Neural progenitor cell (in vitro differentiated cells): ENCODE results near the gene GFOD1. TPM values are rescaled to one million over a fixed set of nuclear protein-coding genes. Genes with fewer than 3 reads are reported as not detected.

ENCODE experiments used
- DNase-seq: peaks from one replicate; pipeline ENCODE4 v3.0.0-alpha.2; 2016; ENCODE audit warnings: low spot score
- H2AFZ ChIP-seq: fragments of 200-600 bp; sonication (generic); replicated peaks from 2 replicates; pipeline ENCODE4 v1.6.1; 2016; ENCODE audit warnings: antibody characterized with exemption
- H3F3A ChIP-seq: fragments of 200-600 bp; sonication (generic); 2 replicates; pipeline ENCODE4 v1.6.1; 2016; ENCODE audit warnings: antibody characterized with exemption, low read depth
- H3K27ac ChIP-seq: fragments of 200-600 bp; sonication (generic); 2 replicates; pipeline ENCODE4 v1.5.1; 2016; ENCODE audit warnings: mild to moderate bottlenecking
- H3K27me3 ChIP-seq: fragments of 200-600 bp; sonication (generic); 2 replicates; pipeline ENCODE4 v1.6.1; 2016; ENCODE audit warnings: mild to moderate bottlenecking, moderate library complexity
- H3K36me3 ChIP-seq: fragments of 200-600 bp; sonication (generic); 2 replicates; pipeline ENCODE4 v1.5.1; 2016
- H3K4me1 ChIP-seq: fragments of 200-600 bp; sonication (generic); 2 replicates; pipeline ENCODE4 v1.6.1; 2016; ENCODE audit warnings: mixed run types
- H3K4me2 ChIP-seq: fragments of 200-600 bp; sonication (generic); 2 replicates; pipeline ENCODE4 v1.6.1; 2016
- H3K4me3 ChIP-seq: fragments of 200-600 bp; sonication (generic); 2 replicates; pipeline ENCODE4 v1.5.1; 2016
- H3K79me2 ChIP-seq: fragments of 200-600 bp; sonication (generic); 2 replicates; pipeline ENCODE4 v1.6.1; 2016; ENCODE audit warnings: low read depth
- H3K9ac ChIP-seq: fragments of 200-600 bp; sonication (generic); 2 replicates; pipeline ENCODE4 v1.6.1; 2016
- H3K9me3 ChIP-seq: fragments of 200-600 bp; sonication (generic); 2 replicates; pipeline ENCODE4 v1.5.1; 2016; ENCODE audit warnings: low read depth
- H4K20me1 ChIP-seq: fragments of 200-600 bp; sonication (generic); 2 replicates; pipeline ENCODE4 v1.6.1; 2016; ENCODE audit warnings: low read depth
- H3K27ac Mint-ChIP-seq: 3 replicates; pipeline ENCODE4 v1.8.0; 2021; ENCODE audit warnings: mixed read lengths
- H3K27me3 Mint-ChIP-seq: 2 replicates; pipeline ENCODE4 v1.8.0; 2022; ENCODE audit warnings: low read depth, mild to moderate bottlenecking, inconsistent platforms, moderate library complexity, mixed read lengths; ENCODE audit not compliant: insufficient read depth
- H3K36me3 Mint-ChIP-seq: 3 replicates; pipeline ENCODE4 v1.8.0; 2021; ENCODE audit warnings: mixed read lengths
- H3K4me1 Mint-ChIP-seq: 3 replicates; pipeline ENCODE4 v1.8.0; 2021; ENCODE audit warnings: mixed read lengths
- H3K4me3 Mint-ChIP-seq: 3 replicates; pipeline ENCODE4 v1.8.0; 2021; ENCODE audit warnings: mild to moderate bottlenecking, moderate library complexity, mixed read lengths
- H3K9me3 Mint-ChIP-seq: 3 replicates; pipeline ENCODE4 v1.8.0; 2020; ENCODE audit warnings: mixed read lengths
- EZH2 ChIP-seq: fragments of 200-600 bp; sonication (generic); IDR thresholded peaks from 2 replicates; pipeline ENCODE4 v1.6.1; 2017; ENCODE audit warnings: antibody characterized with exemption, mild to moderate bottlenecking, moderate library complexity
- EZH2phosphoT487 ChIP-seq: fragments of 200-600 bp; sonication (generic); IDR thresholded peaks from 2 replicates; pipeline ENCODE4 v1.6.1; 2017; ENCODE audit warnings: antibody characterized with exemption
- total RNA-seq: library from RNA; depleted of rRNA; stranded (reverse); fragments of >200 nt; gene quantifications from 2 replicates; pipeline ENCODE4 v1.2.3, GENCODE V29; 2015; ENCODE audit warnings: low replicate concordance
- TF ChIP-seq, protein P1 (sequence below): fragments of 200-600 bp; sonication (generic); IDR thresholded peaks from 2 replicates; pipeline ENCODE4 v1.5.1; 2017; ENCODE audit warnings: antibody characterized with exemption, mild to moderate bottlenecking

GFOD1 gene
- total RNA-seq, 1 donor from 2014 or later, result 1.8 TPM

DNA sequence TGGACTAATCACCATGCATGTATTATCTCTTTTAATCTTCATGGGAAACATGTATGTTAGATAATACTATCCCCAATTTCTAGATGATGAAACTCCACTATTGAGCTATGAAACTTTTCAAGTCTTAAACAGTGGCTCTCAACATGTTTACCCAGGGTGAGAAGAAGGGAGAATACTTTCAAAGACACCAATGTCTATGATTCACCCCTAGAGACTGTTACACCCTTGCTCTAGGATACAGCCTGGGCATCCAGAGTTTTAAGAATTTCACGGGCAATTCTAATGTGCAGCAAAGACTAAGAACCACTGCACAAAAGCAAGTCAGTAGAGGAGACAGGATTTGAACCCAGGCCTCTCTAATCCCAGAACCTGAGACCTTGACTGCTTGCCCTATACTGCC lies 47.8 kb downstream of the GFOD1 start:
- no peak for TF ChIP-seq EZH2
- TF ChIP-seq EZH2phosphoT487, result no peak
- TF ChIP-seq, protein P1, sequence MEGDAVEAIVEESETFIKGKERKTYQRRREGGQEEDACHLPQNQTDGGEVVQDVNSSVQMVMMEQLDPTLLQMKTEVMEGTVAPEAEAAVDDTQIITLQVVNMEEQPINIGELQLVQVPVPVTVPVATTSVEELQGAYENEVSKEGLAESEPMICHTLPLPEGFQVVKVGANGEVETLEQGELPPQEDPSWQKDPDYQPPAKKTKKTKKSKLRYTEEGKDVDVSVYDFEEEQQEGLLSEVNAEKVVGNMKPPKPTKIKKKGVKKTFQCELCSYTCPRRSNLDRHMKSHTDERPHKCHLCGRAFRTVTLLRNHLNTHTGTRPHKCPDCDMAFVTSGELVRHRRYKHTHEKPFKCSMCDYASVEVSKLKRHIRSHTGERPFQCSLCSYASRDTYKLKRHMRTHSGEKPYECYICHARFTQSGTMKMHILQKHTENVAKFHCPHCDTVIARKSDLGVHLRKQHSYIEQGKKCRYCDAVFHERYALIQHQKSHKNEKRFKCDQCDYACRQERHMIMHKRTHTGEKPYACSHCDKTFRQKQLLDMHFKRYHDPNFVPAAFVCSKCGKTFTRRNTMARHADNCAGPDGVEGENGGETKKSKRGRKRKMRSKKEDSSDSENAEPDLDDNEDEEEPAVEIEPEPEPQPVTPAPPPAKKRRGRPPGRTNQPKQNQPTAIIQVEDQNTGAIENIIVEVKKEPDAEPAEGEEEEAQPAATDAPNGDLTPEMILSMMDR, result no peak
- Histone ChIP-seq H3F3A (no peaks in the 10 kb centered on the region), H3K27me3 (no peaks in the 10 kb centered on the region), H4K20me1 (no peaks in the 10 kb centered on the region), H3K36me3 (no peaks in the 10 kb centered on the region), H3K79me2 (no peaks in the 10 kb centered on the region), H3K4me1 (no peaks in the 10 kb centered on the region), H3K27ac (no peak overlapping the region), H3K4me3 (no peak overlapping the region), H3K4me2 (no peak overlapping the region), H3K9me3 (no peaks in the 10 kb centered on the region), H2AFZ (no peak overlapping the region), H3K9ac (no peak overlapping the region)
- Mint-ChIP-seq H3K36me3 (no peaks in the 10 kb centered on the region), H3K27me3 (no peaks in the 10 kb centered on the region), H3K9me3 (peaks cover under 1% of the 10 kb centered on the region), H3K4me3 (no peak overlapping the region), H3K27ac (no peak overlapping the region), H3K4me1 (no peaks in the 10 kb centered on the region)
- no peak for DNase-seq

DNA sequence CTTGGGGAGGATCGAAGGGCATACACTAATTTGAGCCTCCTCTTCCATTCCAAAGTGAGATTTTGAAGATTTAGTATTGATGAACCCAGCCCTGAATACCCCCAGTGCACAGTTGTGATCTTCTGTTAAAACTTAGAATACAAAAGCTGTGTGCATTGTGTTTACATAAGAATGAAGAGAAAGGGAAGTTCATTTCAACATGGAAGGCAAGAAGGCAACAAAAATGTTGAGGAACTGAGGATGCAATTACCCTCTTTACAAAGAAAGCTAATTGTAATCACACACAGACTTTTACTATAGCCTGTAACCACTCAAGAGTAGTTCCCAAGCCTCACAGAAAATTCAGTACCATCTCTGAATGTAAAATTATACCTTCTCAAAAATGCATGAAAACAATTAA lies 49.3 kb downstream of the GFOD1 start:
- H3K9me3 ChIP-seq, result no peaks in the 10 kb centered on the region
- H3K9ac ChIP-seq, result no peak overlapping the region
- no peak overlapping the region for H3K27ac ChIP-seq
- Mint-ChIP-seq H3K4me1 (no peaks in the 10 kb centered on the region), H3K27ac (no peak overlapping the region), H3K4me3 (no peak overlapping the region), H3K27me3 (no peaks in the 10 kb centered on the region), H3K9me3 (peaks cover 6% of the 10 kb centered on the region), H3K36me3 (no peaks in the 10 kb centered on the region)
- H2AFZ ChIP-seq, result no peak overlapping the region
- H3K4me2 ChIP-seq, result peak overlapping the region; percentile 19
- no peak for TF ChIP-seq EZH2
- TF ChIP-seq, protein P1, result no peak
- TF ChIP-seq EZH2phosphoT487, result no peak
- no peaks in the 10 kb centered on the region for H3K36me3 ChIP-seq
- no peaks in the 10 kb centered on the region for H3K79me2 ChIP-seq
- no peak for DNase-seq
- H3K4me1 ChIP-seq, result no peaks in the 10 kb centered on the region
- H3K4me3 ChIP-seq, result no peak overlapping the region
- H3F3A ChIP-seq, result no peaks in the 10 kb centered on the region
- H3K27me3 ChIP-seq, result no peaks in the 10 kb centered on the region
- H4K20me1 ChIP-seq, result no peaks in the 10 kb centered on the region

DNA sequence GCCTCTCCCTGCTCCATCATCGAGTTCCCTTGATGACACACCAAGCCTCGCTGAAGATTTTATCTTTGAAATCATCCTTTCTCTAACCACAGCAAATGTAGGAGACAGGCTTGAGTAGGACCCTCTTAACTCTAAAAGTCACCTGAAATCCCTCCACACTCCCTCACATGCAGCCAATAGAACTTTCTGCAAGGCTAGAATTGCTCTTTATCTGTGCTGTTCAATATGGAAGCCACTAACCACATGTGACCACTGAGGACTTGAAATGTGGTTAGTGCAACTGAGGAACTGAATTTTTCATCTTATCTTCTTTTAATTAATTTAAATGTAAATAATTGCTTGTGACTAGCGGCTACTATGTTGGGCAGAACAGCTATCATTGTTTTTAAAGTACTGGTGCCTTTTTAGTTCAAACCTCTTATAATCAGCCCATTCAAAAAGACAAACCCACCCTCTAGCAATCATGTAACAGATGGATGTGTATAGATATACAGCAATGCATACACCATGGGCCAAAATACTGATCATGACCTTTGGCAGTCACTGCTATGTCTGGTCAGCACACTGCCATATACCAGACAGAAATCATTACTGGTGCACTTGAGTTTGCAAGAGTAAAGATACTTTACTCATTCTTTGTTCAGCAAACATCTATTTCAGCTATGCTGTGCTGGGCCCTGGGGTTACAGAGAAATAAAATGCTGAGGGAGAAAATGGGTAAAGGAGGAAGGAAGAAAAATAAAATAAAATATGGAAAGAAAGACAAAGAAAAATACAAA lies 50.0 kb downstream of the GFOD1 start:
- no peak overlapping the region for H3K4me2 ChIP-seq
- no peaks in the 10 kb centered on the region for H3K36me3 Mint-ChIP-seq
- no peaks in the 10 kb centered on the region for H3K4me1 Mint-ChIP-seq
- H3K27ac ChIP-seq, result no peak overlapping the region
- no peaks in the 10 kb centered on the region for H3K36me3 ChIP-seq
- peaks cover 6% of the 10 kb centered on the region for H3K9me3 Mint-ChIP-seq
- no peak overlapping the region for H3K9ac ChIP-seq
- H3K27me3 ChIP-seq, result no peaks in the 10 kb centered on the region
- no peak overlapping the region for H3K27ac Mint-ChIP-seq
- no peaks in the 10 kb centered on the region for H3K79me2 ChIP-seq
- H3F3A ChIP-seq, result no peaks in the 10 kb centered on the region
- H4K20me1 ChIP-seq, result no peaks in the 10 kb centered on the region
- no peaks in the 10 kb centered on the region for H3K9me3 ChIP-seq
- no peak overlapping the region for H3K4me3 Mint-ChIP-seq
- no peak overlapping the region for H2AFZ ChIP-seq
- TF ChIP-seq EZH2phosphoT487, result no peak
- TF ChIP-seq EZH2, result no peak
- TF ChIP-seq, protein P1, result no peak
- no peak overlapping the region for H3K4me3 ChIP-seq
- H3K4me1 ChIP-seq, result no peaks in the 10 kb centered on the region
- no peaks in the 10 kb centered on the region for H3K27me3 Mint-ChIP-seq
- DNase-seq, result no peak
